ENCODE data around the gene KAT8. TPM values are rescaled to one million over a fixed set of nuclear protein-coding genes. Genes with fewer than 3 reads are reported as not detected.

Gene KAT8
- total and polyA plus RNA-seq, 2 of the 13 experiments (the other 11 are each of a cell fraction or from before 2014, with no cell fraction given), result 79.0 to 84.2 TPM

GRCh38 chr16:31073142-31073969 lies 44.1 kb upstream of the KAT8 start (continued):
- TF ChIP-seq ATF4 (CRISPR knock-in tag; IDR thresholded peaks at IDR 0.05) (0 out of 4 replicates have a peak, but pooled peaks of 1 of the 2 experiments have one; percentile 25), NFIB (CRISPR knock-in tag; IDR thresholded peaks at IDR 0.05; ENCODE audit: borderline replicate concordance) (no peak), ZNF589 (CRISPR knock-in tag; conservative IDR thresholded peaks at IDR 0.05) (no peak), POLR2G (IDR thresholded peaks at IDR 0.05; ENCODE audit: low read depth, low read length) (no peak), RERE (CRISPR knock-in tag; IDR thresholded peaks at IDR 0.05; ENCODE audit: low read depth) (no peak), CHD2 (IDR thresholded peaks at IDR 0.05; ENCODE audit: low read depth, low read length) (no peak; the same call in 1 of the 2 replicates), MTF1 (CRISPR knock-in tag; IDR thresholded peaks at IDR 0.05) (no peak; the same call in 1 of the 2 replicates), ZNF570 (CRISPR knock-in tag; IDR thresholded peaks at IDR 0.05; ENCODE audit: borderline replicate concordance) (no peak), NCOA5 (CRISPR knock-in tag; IDR thresholded peaks at IDR 0.05) (no peak), ZNF503 (CRISPR knock-in tag; IDR thresholded peaks at IDR 0.05) (peak; percentile 83; the same call in 1 of the 2 replicates), MATR3 (CRISPR knock-in tag; IDR thresholded peaks at IDR 0.05) (no peak), MEIS1 (CRISPR knock-in tag; IDR thresholded peaks at IDR 0.05; ENCODE audit: borderline replicate concordance) (no peak), HIVEP1 (CRISPR knock-in tag; IDR thresholded peaks at IDR 0.05) (no peak), PBX3 (CRISPR knock-in tag; IDR thresholded peaks at IDR 0.05; ENCODE audit: borderline replicate concordance) (0 out of 2 replicates have a peak, but pooled peaks have one; percentile 64), SAFB2 (CRISPR knock-in tag; IDR thresholded peaks at IDR 0.05; ENCODE audit: borderline replicate concordance, low read depth) (peak; percentile 64; the same call in 1 of the 2 replicates), ZNF230 (CRISPR knock-in tag; IDR thresholded peaks at IDR 0.05) (no peak), ZNF275 (CRISPR knock-in tag; IDR thresholded peaks at IDR 0.05; ENCODE audit: borderline replicate concordance) (peak; percentile 56; the same call in 1 of the 2 replicates)

All from HepG2 (cell line).